Measurements from ENCODE around the gene HNRNPA1. TPM values are rescaled to one million over a fixed set of nuclear protein-coding genes. Genes with fewer than 3 reads are reported as not detected.

The HNRNPA1 gene
- total and polyA plus RNA-seq, 9 of the 15 experiments (the other 6 are each of a cell fraction or from before 2014, with no cell fraction given): 1,166 to 2,703 (median 1,815) TPM

DNA sequence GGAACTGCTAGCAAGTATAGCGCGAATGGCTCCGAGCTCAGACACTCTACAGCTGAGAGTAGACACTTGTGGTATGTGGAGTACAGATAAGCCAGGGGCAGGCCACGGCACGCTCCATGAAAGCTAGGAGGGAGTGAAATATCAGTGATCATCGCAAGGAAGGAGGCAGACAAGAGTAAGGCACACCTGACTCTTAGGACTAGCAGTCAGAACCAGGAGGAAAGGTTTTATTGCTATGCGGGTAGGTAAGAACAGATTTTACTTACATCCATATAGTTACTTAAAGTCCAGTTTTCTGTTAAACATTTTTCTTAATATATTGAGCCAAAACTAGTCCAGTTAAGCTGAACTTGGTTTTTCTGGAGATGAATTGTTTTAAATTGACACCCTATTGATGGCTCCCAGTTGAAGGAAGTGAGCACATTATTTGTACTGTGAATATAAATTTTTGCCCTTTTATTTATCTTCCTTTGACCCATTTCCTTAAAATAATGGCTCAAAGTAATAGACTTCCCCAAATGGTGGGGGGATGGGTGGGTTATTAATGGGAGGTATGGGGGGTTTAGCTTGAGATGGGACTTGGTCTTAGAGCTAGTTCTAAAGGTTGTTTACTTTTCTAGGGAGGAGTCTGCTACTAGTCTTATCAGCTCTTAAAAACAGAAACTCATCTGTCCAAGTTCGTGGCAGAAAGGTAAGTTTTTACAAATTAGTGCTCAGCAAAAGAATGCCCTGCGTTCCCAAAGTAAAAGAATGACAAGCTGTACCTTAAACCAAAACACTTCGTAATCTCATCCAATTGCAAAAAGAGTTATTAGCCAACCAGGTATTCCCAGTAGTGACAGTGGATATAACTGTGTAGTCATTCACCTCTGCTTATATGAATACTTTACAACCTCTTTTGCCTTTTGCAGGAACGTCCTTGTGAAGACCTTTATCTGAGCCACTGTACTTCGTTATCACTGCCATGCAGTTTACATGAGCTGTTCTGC, 5.8 kb downstream of the HNRNPA1 start (continued):
- no peak for TF ChIP-seq ZNF239 (CRISPR knock-in tag; IDR thresholded peaks at IDR 0.05)
- no peak for TF ChIP-seq NELFE (IDR thresholded peaks at IDR 0.05; ENCODE audit: insufficient read depth, insufficient read length)
- TF ChIP-seq, protein P1, sequence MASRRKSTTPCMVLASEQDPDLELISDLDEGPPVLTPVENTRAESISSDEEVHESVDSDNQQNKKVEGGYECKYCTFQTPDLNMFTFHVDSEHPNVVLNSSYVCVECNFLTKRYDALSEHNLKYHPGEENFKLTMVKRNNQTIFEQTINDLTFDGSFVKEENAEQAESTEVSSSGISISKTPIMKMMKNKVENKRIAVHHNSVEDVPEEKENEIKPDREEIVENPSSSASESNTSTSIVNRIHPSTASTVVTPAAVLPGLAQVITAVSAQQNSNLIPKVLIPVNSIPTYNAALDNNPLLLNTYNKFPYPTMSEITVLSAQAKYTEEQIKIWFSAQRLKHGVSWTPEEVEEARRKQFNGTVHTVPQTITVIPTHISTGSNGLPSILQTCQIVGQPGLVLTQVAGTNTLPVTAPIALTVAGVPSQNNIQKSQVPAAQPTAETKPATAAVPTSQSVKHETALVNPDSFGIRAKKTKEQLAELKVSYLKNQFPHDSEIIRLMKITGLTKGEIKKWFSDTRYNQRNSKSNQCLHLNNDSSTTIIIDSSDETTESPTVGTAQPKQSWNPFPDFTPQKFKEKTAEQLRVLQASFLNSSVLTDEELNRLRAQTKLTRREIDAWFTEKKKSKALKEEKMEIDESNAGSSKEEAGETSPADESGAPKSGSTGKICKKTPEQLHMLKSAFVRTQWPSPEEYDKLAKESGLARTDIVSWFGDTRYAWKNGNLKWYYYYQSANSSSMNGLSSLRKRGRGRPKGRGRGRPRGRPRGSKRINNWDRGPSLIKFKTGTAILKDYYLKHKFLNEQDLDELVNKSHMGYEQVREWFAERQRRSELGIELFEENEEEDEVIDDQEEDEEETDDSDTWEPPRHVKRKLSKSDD (conservative IDR thresholded peaks at IDR 0.05; ENCODE audit: low read length): no peak
- TF ChIP-seq BRF1 (IDR thresholded peaks at IDR 0.05; ENCODE audit: borderline replicate concordance, extremely low read depth, insufficient read length): no peak
- TF ChIP-seq, protein P2, sequence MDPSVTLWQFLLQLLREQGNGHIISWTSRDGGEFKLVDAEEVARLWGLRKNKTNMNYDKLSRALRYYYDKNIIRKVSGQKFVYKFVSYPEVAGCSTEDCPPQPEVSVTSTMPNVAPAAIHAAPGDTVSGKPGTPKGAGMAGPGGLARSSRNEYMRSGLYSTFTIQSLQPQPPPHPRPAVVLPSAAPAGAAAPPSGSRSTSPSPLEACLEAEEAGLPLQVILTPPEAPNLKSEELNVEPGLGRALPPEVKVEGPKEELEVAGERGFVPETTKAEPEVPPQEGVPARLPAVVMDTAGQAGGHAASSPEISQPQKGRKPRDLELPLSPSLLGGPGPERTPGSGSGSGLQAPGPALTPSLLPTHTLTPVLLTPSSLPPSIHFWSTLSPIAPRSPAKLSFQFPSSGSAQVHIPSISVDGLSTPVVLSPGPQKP (CRISPR knock-in tag; IDR thresholded peaks at IDR 0.05): no peak
- TF ChIP-seq PHB (CRISPR knock-in tag; IDR thresholded peaks at IDR 0.05): no peak
- no peak for TF ChIP-seq ZNF197 (CRISPR knock-in tag; IDR thresholded peaks at IDR 0.05; ENCODE audit: low read depth)
- no peak for TF ChIP-seq SAP30 (IDR thresholded peaks at IDR 0.05; ENCODE audit: borderline replicate concordance, insufficient read depth, low read depth, low read length, poor library complexity, severe bottlenecking)
- TF ChIP-seq, protein P3, sequence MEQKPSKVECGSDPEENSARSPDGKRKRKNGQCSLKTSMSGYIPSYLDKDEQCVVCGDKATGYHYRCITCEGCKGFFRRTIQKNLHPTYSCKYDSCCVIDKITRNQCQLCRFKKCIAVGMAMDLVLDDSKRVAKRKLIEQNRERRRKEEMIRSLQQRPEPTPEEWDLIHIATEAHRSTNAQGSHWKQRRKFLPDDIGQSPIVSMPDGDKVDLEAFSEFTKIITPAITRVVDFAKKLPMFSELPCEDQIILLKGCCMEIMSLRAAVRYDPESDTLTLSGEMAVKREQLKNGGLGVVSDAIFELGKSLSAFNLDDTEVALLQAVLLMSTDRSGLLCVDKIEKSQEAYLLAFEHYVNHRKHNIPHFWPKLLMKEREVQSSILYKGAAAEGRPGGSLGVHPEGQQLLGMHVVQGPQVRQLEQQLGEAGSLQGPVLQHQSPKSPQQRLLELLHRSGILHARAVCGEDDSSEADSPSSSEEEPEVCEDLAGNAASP (IDR thresholded peaks at IDR 0.05): no peak
- no peak for TF ChIP-seq ETV1 (tag; conservative IDR thresholded peaks at IDR 0.05; ENCODE audit: low read depth)
- no peak for TF ChIP-seq ZNF134 (CRISPR knock-in tag; conservative IDR thresholded peaks at IDR 0.05)

Data from K562 (cell line).